SU-DHL-6 (cell line): ENCODE data around the gene APAF1.

Source experiments
- CTCF ChIP-seq: fragments of 200-600 bp; sonication (generic); IDR thresholded peaks from one replicate; pipeline ENCODE4 v1.5.1; 2017; ENCODE audit warnings: antibody characterized with exemption, mild to moderate bottlenecking, low read length, moderate library complexity; ENCODE audit not compliant: insufficient read depth, poor library complexity, severe bottlenecking
- EZH2phosphoT487 ChIP-seq: fragments of 200-600 bp; sonication (generic), shearing (Covaris generic); conservative IDR thresholded peaks from 2 replicates; pipeline ENCODE4 v1.6.1; 2018; ENCODE audit warnings: mild to moderate bottlenecking, antibody characterized with exemption, low read length, moderate library complexity, mixed read lengths

DNA sequence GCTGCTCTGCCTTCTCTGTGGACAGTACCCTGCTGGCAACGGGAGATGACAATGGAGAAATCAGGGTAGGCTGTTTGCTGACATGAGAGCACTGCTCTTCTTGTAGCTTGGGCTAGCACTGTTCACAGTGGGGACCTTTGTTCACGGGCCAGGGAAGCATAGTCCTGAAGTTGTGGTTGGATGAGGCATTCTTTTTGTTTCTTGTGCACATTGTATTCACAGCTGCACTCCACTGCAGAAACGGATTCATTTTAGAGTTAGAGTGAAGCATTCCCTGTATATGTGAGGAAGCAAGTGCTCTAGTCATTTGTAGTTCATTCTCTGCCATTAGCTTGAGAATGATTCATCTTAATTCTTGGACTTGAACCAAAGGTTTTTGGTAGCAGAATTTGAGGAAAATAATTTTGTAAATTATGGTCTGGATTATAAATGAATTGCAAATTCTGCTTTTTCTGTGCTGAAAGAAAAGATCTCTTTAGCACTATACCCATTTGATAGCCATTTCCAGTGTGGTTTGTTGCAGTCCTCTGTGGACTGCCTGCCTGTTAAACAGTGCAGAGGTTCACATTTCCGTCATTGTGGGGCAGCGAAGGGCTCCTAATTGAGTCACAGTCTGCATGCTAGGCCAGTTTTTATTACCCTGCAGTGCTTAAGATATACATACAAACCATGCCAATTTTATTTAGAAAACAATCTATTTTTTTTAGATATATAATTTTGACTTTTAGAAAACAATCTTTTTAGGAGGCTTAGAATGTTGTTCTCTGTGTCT, 80.6 kb downstream of the APAF1 start:
- no peak for TF ChIP-seq CTCF
- no peak for TF ChIP-seq EZH2phosphoT487
